Keratinocyte (primary cell): ENCODE measurements around the gene GRIK4. TPM values are rescaled to one million over a fixed set of nuclear protein-coding genes. Genes with fewer than 3 reads are reported as not detected.

Experiments used
- DNase-seq: peaks from one replicate; pipeline ENCODE4 v3.0.0-alpha.2; 2011; ENCODE audit warnings: low read depth, missing footprints, low spot score
- FAIRE-seq: peaks from 2 replicates; lab custom pipeline; 2011; peaks lifted over from hg19 to GRCh38; lab: Jason Lieb, UNC
- H2AFZ ChIP-seq: 2 replicates; pipeline ENCODE4 v1.6.0; 2012; ENCODE audit warnings: low read length, control low read depth, inconsistent platforms; ENCODE audit not compliant: control insufficient read depth
- H3K27ac ChIP-seq: 2 replicates; pipeline ENCODE4 v1.5.1; 2011; ENCODE audit warnings: low read length; ENCODE audit not compliant: control insufficient read depth, insufficient read depth
- H3K27me3 ChIP-seq: 3 replicates; pipeline ENCODE4 v1.6.0; 2011; ENCODE audit warnings: low read length; ENCODE audit not compliant: control insufficient read depth, insufficient read depth; ENCODE audit errors: extremely low read depth
- H3K36me3 ChIP-seq, 2 experiments: 2 replicates in 1 of 2; 3 replicates in 1 of 2; pipeline ENCODE4 v1.5.1; 2011; ENCODE audit warnings: low read length in 2 of 2, mild to moderate bottlenecking in 1 of 2; ENCODE audit not compliant: control insufficient read depth in 2 of 2, insufficient read depth in 2 of 2; ENCODE audit errors: extremely low read depth in 1 of 2
- H3K4me1 ChIP-seq: 3 replicates; pipeline ENCODE4 v1.5.1; 2011; ENCODE audit warnings: low read length; ENCODE audit not compliant: control insufficient read depth, insufficient read depth; ENCODE audit errors: extremely low read depth
- H3K4me2 ChIP-seq: 3 replicates; pipeline ENCODE4 v1.6.0; 2011; ENCODE audit warnings: low read depth, low read length; ENCODE audit not compliant: control insufficient read depth, insufficient read depth; ENCODE audit errors: extremely low read depth
- H3K4me3 ChIP-seq, 3 experiments: fragments of 200-600 bp in 1 of 3; sonication (generic) in 1 of 3; 2 replicates in 2 of 3; 3 replicates in 1 of 3; pipeline ENCODE4 v1.5.1; 2011 to 2016; ENCODE audit warnings: low read length in 3 of 3, mild to moderate bottlenecking in 3 of 3, control low read depth in 2 of 3, inconsistent platforms in 1 of 3, low read depth in 1 of 3, mixed read lengths in 1 of 3, mixed run types in 1 of 3, moderate library complexity in 1 of 3; ENCODE audit not compliant: control insufficient read depth in 2 of 3, insufficient read depth in 2 of 3; ENCODE audit errors: extremely low read depth in 1 of 3
- H3K79me2 ChIP-seq: 2 replicates; pipeline ENCODE4 v1.6.0; 2012; ENCODE audit warnings: low read length; ENCODE audit not compliant: control insufficient read depth, insufficient read depth
- H3K9ac ChIP-seq: 3 replicates; pipeline ENCODE4 v1.6.0; 2011; ENCODE audit warnings: low read length; ENCODE audit not compliant: control insufficient read depth, insufficient read depth; ENCODE audit errors: extremely low read depth
- H3K9me1 ChIP-seq: 3 replicates; pipeline ENCODE4 v1.6.0; 2011; ENCODE audit warnings: low read length; ENCODE audit not compliant: control insufficient read depth, insufficient read depth; ENCODE audit errors: extremely low read depth
- H3K9me3 ChIP-seq: 2 replicates; pipeline ENCODE4 v1.5.1; 2012; ENCODE audit warnings: low read depth, low read length; ENCODE audit not compliant: control insufficient read depth
- H4K20me1 ChIP-seq: 3 replicates; pipeline ENCODE4 v1.6.0; 2011; ENCODE audit warnings: low read length; ENCODE audit not compliant: control insufficient read depth, insufficient read depth; ENCODE audit errors: extremely low read depth
- EZH2 ChIP-seq: IDR thresholded peaks from one replicate; pipeline ENCODE4 v1.6.1; 2012; ENCODE audit warnings: inconsistent platforms, mild to moderate bottlenecking, low read length, moderate library complexity
- dilution Hi-C: fragments of 300-500 bp; cut with MboI; formaldehyde crosslinking; loops from one replicate; pipeline ENCODE4 v1.7.0; 2020; ENCODE audit warnings: low sequenced_read_pairs; ENCODE audit not compliant: extremely low pct_ligation_motif_present
- polyA plus RNA-seq, 5 experiments: library from polyadenylated mRNA; depleted of rRNA in 3 of 5; stranded (reverse) in 3 of 5; stranded (forward) in 1 of 5; unstranded in 1 of 5; fragments of >200 nt; gene quantifications; 1 replicate in 1 of 5; 2 replicates in 3 of 5; 3 replicates in 1 of 5; pipeline versions ENCODE4 v1.2.1 to v1.2.3, GENCODE V29; 2011 to 2012; ENCODE audit warnings: missing spikeins in 2 of 5, low read depth in 1 of 5, low replicate concordance in 1 of 5
- TF ChIP-seq, protein P1 (sequence below), 3 experiments: IDR thresholded peaks in 1 of 3; conservative IDR thresholded peaks in 1 of 3; optimal IDR thresholded peaks in 1 of 3; 2 replicates in 2 of 3; 3 replicates in 1 of 3; pipeline versions ENCODE3 to v1.5.1; 2011; ENCODE audit warnings: low read length in 3 of 3, mild to moderate bottlenecking in 3 of 3, moderate library complexity in 2 of 3, control low read depth in 1 of 3, inconsistent platforms in 1 of 3; ENCODE audit not compliant: insufficient read depth in 2 of 3; ENCODE audit errors: extremely low read depth in 1 of 3

Gene GRIK4
- polyA plus RNA-seq, 1 donor (not counting 4 experiments of a cell fraction or from before 2014, with no cell fraction given), result not detected

DNA sequence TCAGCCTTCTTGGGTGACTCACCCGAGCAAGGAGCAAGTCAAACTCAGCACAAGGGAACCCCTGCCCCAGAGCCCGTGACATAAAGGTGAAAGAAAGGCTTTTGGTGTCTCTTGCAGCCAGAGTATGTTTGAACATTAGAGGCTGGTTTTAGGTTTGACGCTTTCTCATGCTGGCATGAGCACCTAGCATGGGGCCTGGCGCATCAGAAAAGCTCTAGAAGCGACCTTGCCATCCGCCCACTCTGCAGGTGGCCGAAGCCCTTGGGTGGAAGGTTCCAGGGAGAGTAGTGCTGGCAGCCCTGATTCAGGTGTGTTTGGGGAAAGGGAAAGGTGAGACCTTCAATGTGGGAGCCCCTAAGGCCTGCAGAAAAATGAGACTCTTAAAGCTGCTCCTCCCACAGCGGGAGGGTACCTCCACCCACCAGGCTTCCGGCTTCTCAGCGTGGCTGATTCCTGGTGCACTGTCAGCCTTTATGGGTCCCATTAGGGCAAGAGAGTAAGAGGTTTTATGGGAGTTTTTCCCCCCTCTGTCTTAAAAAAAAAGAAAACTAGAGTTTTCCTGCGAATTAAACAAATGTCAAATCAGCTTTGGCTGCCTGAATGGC is 88.4 kb downstream of the GRIK4 start:
- DNase-seq, result no peak
- Histone ChIP-seq H3K4me3 (no peak overlapping the region), H3K27me3 (peaks cover 4% of the 10 kb centered on the region), H3K9ac (no peak overlapping the region), H3K4me2 (no peak overlapping the region), H3K9me3 (no peaks in the 10 kb centered on the region), H3K9me1 (no peaks in the 10 kb centered on the region), H3K79me2 (no peaks in the 10 kb centered on the region), H3K4me1 (no peaks in the 10 kb centered on the region), H3K27ac (no peak overlapping the region), H4K20me1 (no peaks in the 10 kb centered on the region), H2AFZ (no peak overlapping the region), H3K36me3 (no peaks in the 10 kb centered on the region)
- TF ChIP-seq EZH2, result no peak
- TF ChIP-seq, protein P1, sequence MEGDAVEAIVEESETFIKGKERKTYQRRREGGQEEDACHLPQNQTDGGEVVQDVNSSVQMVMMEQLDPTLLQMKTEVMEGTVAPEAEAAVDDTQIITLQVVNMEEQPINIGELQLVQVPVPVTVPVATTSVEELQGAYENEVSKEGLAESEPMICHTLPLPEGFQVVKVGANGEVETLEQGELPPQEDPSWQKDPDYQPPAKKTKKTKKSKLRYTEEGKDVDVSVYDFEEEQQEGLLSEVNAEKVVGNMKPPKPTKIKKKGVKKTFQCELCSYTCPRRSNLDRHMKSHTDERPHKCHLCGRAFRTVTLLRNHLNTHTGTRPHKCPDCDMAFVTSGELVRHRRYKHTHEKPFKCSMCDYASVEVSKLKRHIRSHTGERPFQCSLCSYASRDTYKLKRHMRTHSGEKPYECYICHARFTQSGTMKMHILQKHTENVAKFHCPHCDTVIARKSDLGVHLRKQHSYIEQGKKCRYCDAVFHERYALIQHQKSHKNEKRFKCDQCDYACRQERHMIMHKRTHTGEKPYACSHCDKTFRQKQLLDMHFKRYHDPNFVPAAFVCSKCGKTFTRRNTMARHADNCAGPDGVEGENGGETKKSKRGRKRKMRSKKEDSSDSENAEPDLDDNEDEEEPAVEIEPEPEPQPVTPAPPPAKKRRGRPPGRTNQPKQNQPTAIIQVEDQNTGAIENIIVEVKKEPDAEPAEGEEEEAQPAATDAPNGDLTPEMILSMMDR (optimal IDR thresholded peaks at IDR 0.05 in 1 of 3, IDR thresholded peaks at IDR 0.05 in 1 of 3, conservative IDR thresholded peaks at IDR 0.05 in 1 of 3; ENCODE audit: extremely low read depth in 1 of 3, insufficient read depth in 2 of 3, low read length in 3 of 3), result no peak
- no peak for FAIRE-seq
- dilution Hi-C loops, result no loop called here

DNA sequence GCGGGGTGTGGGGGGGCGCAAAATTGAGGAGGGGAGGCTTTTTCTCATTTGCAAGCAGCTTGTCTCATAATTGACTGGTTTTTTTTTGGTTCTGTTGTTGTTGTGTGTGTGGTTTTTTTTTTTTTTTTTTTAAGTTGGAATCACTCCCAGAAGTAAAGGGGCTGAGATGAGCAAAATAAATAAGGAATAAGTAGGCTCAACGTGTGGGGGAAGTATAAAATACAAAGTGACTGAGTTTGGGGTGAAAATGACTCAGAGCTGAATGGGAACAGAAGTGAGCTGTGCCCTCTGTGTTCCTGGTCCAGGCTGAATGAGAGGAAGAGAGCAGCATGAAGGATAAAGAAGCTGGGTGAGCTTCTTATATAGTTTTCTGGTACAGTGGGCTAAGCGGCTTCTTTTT is 90.0 kb downstream of the GRIK4 start:
- FAIRE-seq, result no peak
- TF ChIP-seq, protein P1 (optimal IDR thresholded peaks at IDR 0.05 in 1 of 3, IDR thresholded peaks at IDR 0.05 in 1 of 3, conservative IDR thresholded peaks at IDR 0.05 in 1 of 3; ENCODE audit: extremely low read depth in 1 of 3, insufficient read depth in 2 of 3, low read length in 3 of 3), result no peak
- no peak for TF ChIP-seq EZH2
- H3K4me2 ChIP-seq, result no peak overlapping the region

More for the DNA sequence above, 90.0 kb downstream of the GRIK4 start:
- Histone ChIP-seq H2AFZ (no peak overlapping the region), H3K9me1 (no peaks in the 10 kb centered on the region), H3K9ac (no peak overlapping the region), H3K27ac (no peak overlapping the region), H3K9me3 (no peaks in the 10 kb centered on the region), H3K36me3 (no peaks in the 10 kb centered on the region), H3K4me1 (no peaks in the 10 kb centered on the region), H4K20me1 (no peaks in the 10 kb centered on the region), H3K79me2 (no peaks in the 10 kb centered on the region), H3K4me3 (no peak overlapping the region), H3K27me3 (peaks cover 4% of the 10 kb centered on the region)
- no peak for DNase-seq
- dilution Hi-C loops, result no loop called here
